H9 (cell line): ENCODE measurements around the gene PRDX1. TPM values are rescaled to one million over a fixed set of nuclear protein-coding genes. Genes with fewer than 3 reads are reported as not detected.
A peak's percentile ranks its signal among the peaks of the same experiment; 100 is the strongest.

Experiments used
- DNase-seq: peaks from one replicate; pipeline ENCODE4 v3.0.0-alpha.2; 2017
- H2AFZ ChIP-seq: one replicate; pipeline ENCODE4 v1.6.1; 2013; ENCODE audit warnings: mild to moderate bottlenecking, low read length, control low read depth, moderate library complexity
- H2AK5ac ChIP-seq: 2 replicates; pipeline ENCODE4 v1.6.1; 2013; ENCODE audit warnings: low read length, control low read depth, mixed read lengths; ENCODE audit not compliant: insufficient read length
- H2BK120ac ChIP-seq: one replicate; pipeline ENCODE4 v1.6.1; 2013; ENCODE audit warnings: low read depth, mild to moderate bottlenecking, low read length, control low read depth, inconsistent platforms; ENCODE audit not compliant: poor library complexity, severe bottlenecking
- H2BK12ac ChIP-seq: 2 replicates; pipeline ENCODE4 v1.6.1; 2013; ENCODE audit warnings: low read length, control low read depth, mixed read lengths, low read depth; ENCODE audit not compliant: insufficient read length
- H2BK15ac ChIP-seq: 2 replicates; pipeline ENCODE4 v1.6.1; 2013; ENCODE audit warnings: low read depth, low read length, control low read depth
- H2BK20ac ChIP-seq: one replicate; pipeline ENCODE4 v1.6.1; 2013; ENCODE audit warnings: low read depth, mild to moderate bottlenecking, low read length, control low read depth, inconsistent platforms; ENCODE audit not compliant: poor library complexity, severe bottlenecking
- H2BK5ac ChIP-seq: 2 replicates; pipeline ENCODE4 v1.6.1; 2013; ENCODE audit warnings: low read length, control low read depth, mixed read lengths; ENCODE audit not compliant: insufficient read length
- H3K14ac ChIP-seq: 2 replicates; pipeline ENCODE4 v1.6.1; 2013; ENCODE audit warnings: low read length, control low read depth; ENCODE audit not compliant: insufficient read depth
- H3K18ac ChIP-seq: 2 replicates; pipeline ENCODE4 v1.6.1; 2013; ENCODE audit warnings: low read depth, mild to moderate bottlenecking, mixed read lengths, low read length, control low read depth; ENCODE audit not compliant: insufficient read length
- H3K23ac ChIP-seq: 2 replicates; pipeline ENCODE4 v1.6.1; 2013; ENCODE audit warnings: low read length, control low read depth, mixed read lengths, low read depth; ENCODE audit not compliant: insufficient read length
- H3K23me2 ChIP-seq: 2 replicates; pipeline ENCODE4 v1.6.1; 2013; ENCODE audit warnings: low read depth, mild to moderate bottlenecking, mixed read lengths, low read length, control low read depth; ENCODE audit not compliant: insufficient read length, poor library complexity, severe bottlenecking
- H3K27ac ChIP-seq: 2 replicates; pipeline ENCODE4 v1.5.1; 2013; ENCODE audit warnings: low read length, control low read depth, mixed read lengths, low read depth; ENCODE audit not compliant: insufficient read length
- H3K27me3 ChIP-seq: 2 replicates; pipeline ENCODE4 v1.6.1; 2013; ENCODE audit warnings: low read length, control low read depth, inconsistent platforms; ENCODE audit not compliant: insufficient read depth
- H3K4ac ChIP-seq: 2 replicates; pipeline ENCODE4 v1.6.1; 2013; ENCODE audit warnings: low read depth, mild to moderate bottlenecking, control low read depth, inconsistent platforms, low read length, moderate library complexity
- H3K4me1 ChIP-seq: 2 replicates; pipeline ENCODE4 v1.6.1; 2013; ENCODE audit warnings: low read length, control low read depth, inconsistent platforms; ENCODE audit not compliant: insufficient read depth
- H3K4me2 ChIP-seq: 2 replicates; pipeline ENCODE4 v1.6.1; 2013; ENCODE audit warnings: low read length, control low read depth, mixed read lengths; ENCODE audit not compliant: insufficient read length, insufficient read depth
- H3K56ac ChIP-seq: 2 replicates; pipeline ENCODE4 v1.6.1; 2013; ENCODE audit warnings: low read depth, mild to moderate bottlenecking, mixed read lengths, low read length, control low read depth; ENCODE audit not compliant: insufficient read length
- H3K79me1 ChIP-seq: 2 replicates; pipeline ENCODE4 v1.6.1; 2013; ENCODE audit warnings: low read depth, mild to moderate bottlenecking, moderate library complexity, low read length, control low read depth, inconsistent platforms; ENCODE audit not compliant: insufficient read depth, poor library complexity, severe bottlenecking
- H3K79me2 ChIP-seq: 2 replicates; pipeline ENCODE4 v1.6.1; 2013; ENCODE audit warnings: low read length, control low read depth, inconsistent platforms; ENCODE audit not compliant: insufficient read depth
- H3K9ac ChIP-seq: 2 replicates; pipeline ENCODE4 v1.6.1; 2013; ENCODE audit warnings: low read length, control low read depth, mixed read lengths; ENCODE audit not compliant: insufficient read length; ENCODE audit errors: extremely low read depth
- H3K9me3 ChIP-seq: one replicate; pipeline ENCODE4 v1.6.1; 2013; ENCODE audit warnings: low read depth, low read length, inconsistent platforms; ENCODE audit not compliant: control insufficient read depth
- H3T11ph ChIP-seq: one replicate; pipeline ENCODE4 v1.6.1; 2013; ENCODE audit warnings: mild to moderate bottlenecking, low read length, control low read depth, inconsistent platforms
- H4K20me1 ChIP-seq: one replicate; pipeline ENCODE4 v1.6.1; 2013; ENCODE audit not compliant: control insufficient read depth, insufficient read length, insufficient read depth
- H4K5ac ChIP-seq: 2 replicates; pipeline ENCODE4 v1.6.1; 2013; ENCODE audit warnings: low read depth, mild to moderate bottlenecking, mixed read lengths, low read length, control low read depth; ENCODE audit not compliant: insufficient read length
- H4K8ac ChIP-seq: replicated peaks from 2 replicates; pipeline ENCODE4 v1.6.1; 2013; ENCODE audit warnings: low read length, control low read depth, mixed read lengths, low read depth; ENCODE audit not compliant: insufficient read length
- H4K91ac ChIP-seq: 2 replicates; pipeline ENCODE4 v1.6.1; 2013; ENCODE audit warnings: low read depth, mild to moderate bottlenecking, moderate library complexity, mixed read lengths, low read length, control low read depth; ENCODE audit not compliant: insufficient read length
- H3K27ac Mint-ChIP-seq, 3 experiments: 2 replicates in 2 of 3; 3 replicates in 1 of 3; pipeline ENCODE4 v1.8.0; 2020 to 2021; ENCODE audit warnings: mixed read lengths in 3 of 3, mild to moderate bottlenecking in 1 of 3, moderate library complexity in 1 of 3
- H3K27me3 Mint-ChIP-seq: 2 replicates; pipeline ENCODE4 v1.8.0; 2021; ENCODE audit warnings: low read depth, mild to moderate bottlenecking, moderate library complexity, mixed read lengths
- H3K36me3 Mint-ChIP-seq, 3 experiments: 2 replicates in 2 of 3; 3 replicates in 1 of 3; pipeline ENCODE4 v1.8.0; 2020 to 2021; ENCODE audit warnings: low read depth in 3 of 3, mixed read lengths in 3 of 3; ENCODE audit not compliant: insufficient read depth in 1 of 3
- H3K4me1 Mint-ChIP-seq, 2 experiments: 2 replicates each; pipeline ENCODE4 v1.8.0; 2020; ENCODE audit warnings: mixed read lengths in 2 of 2
- H3K4me3 Mint-ChIP-seq, 2 experiments: 2 replicates in 1 of 2; 3 replicates in 1 of 2; pipeline ENCODE4 v1.8.0; 2020 to 2021; ENCODE audit warnings: mild to moderate bottlenecking in 2 of 2, mixed read lengths in 2 of 2, moderate library complexity in 1 of 2
- H3K9me3 Mint-ChIP-seq, 2 experiments: 2 replicates in 1 of 2; 3 replicates in 1 of 2; pipeline ENCODE4 v1.8.0; 2020; ENCODE audit warnings: mild to moderate bottlenecking in 2 of 2, mixed read lengths in 2 of 2, moderate library complexity in 1 of 2
- WGBS: extraction: QIAGEN DNeasy Blood & Tissue Kit; methylation state at CpG from one replicate; pipeline ENCODE4 v1.1.7; 2013; ENCODE audit warnings: missing lambda C conversion rate, low lambda C conversion rate, mixed read lengths; ENCODE audit not compliant: insufficient read length; ENCODE audit errors: extremely low coverage; 5-methylcytosine and 5-hydroxymethylcytosine counted together
- total RNA-seq: library from RNA; stranded (reverse); gene quantifications from 2 replicates; pipeline ENCODE4 v1.2.1, GENCODE V29; 2021
- TF ChIP-seq, protein P1 (sequence below): fragments of 200-600 bp; sonication (generic); conservative IDR thresholded peaks from 3 replicates; pipeline ENCODE4 v1.8.0; 2021; ENCODE audit warnings: antibody characterized with exemption, mild to moderate bottlenecking

The PRDX1 gene
- total RNA-seq, 1 experiment from 2014 or later, result 1,003 TPM

DNA sequence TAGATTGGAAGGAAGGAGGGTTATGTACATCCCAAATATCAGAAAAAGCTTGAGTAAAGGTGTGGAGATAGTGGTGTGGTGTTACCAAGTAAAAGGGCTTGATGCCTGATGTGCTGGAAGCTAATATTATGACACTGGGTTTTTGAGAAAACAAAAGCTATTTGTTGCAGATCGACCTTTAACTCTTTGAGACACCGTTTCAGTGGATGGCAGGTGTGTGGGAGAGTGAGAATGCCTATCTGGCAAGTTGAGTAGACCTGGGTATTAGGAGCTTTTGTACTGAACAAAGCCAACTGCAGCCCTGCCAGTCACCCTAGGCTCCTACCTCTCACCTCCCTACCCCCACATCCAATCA lies 20.2 kb downstream of the PRDX1 start:
- Mint-ChIP-seq H3K9me3 (peaks cover 7 to 9% of the 10 kb centered on the region in 2 experiments; a peak in 4 of 5 replicates), H3K4me3 (peak overlapping the region; percentile 92 to 96), H3K27ac (peak overlapping the region in 1 of 3 experiments; percentile 70; a peak in 1 of 7 replicates), H3K4me1 (peaks cover 20 to 28% of the 10 kb centered on the region in 2 experiments), H3K36me3 (peaks cover 2 to 9% (median 7%) of the 10 kb centered on the region in 3 experiments; a peak in 6 of 7 replicates), H3K27me3 (no peaks in the 10 kb centered on the region)
- H4K5ac ChIP-seq, result no peak overlapping the region
- H3K4me2 ChIP-seq, result peak overlapping the region; percentile 66
- no peak overlapping the region for H3K27ac ChIP-seq
- H4K8ac ChIP-seq, result no peak overlapping the region
- no peak overlapping the region for H2AFZ ChIP-seq
- H3K4ac ChIP-seq, result no peak overlapping the region
- H3K23ac ChIP-seq, result no peak overlapping the region
- no peaks in the 10 kb centered on the region for H3K79me1 ChIP-seq
- H2BK5ac ChIP-seq, result no peak overlapping the region
- H2BK12ac ChIP-seq, result no peak overlapping the region
- H2BK20ac ChIP-seq, result no peak overlapping the region
- no CpG with 5 or more reads among the region's 2 CpGs for WGBS
- H4K20me1 ChIP-seq, result no peaks in the 10 kb centered on the region
- DNase-seq, result no peak
- H3K56ac ChIP-seq, result no peak overlapping the region
- H3K18ac ChIP-seq, result no peak overlapping the region
- no peak overlapping the region for H2BK120ac ChIP-seq
- no peak overlapping the region for H3T11ph ChIP-seq
- H3K79me2 ChIP-seq, result no peaks in the 10 kb centered on the region
- no peak overlapping the region for H4K91ac ChIP-seq
- H3K23me2 ChIP-seq, result peaks cover 6% of the 10 kb centered on the region
- TF ChIP-seq, protein P1, sequence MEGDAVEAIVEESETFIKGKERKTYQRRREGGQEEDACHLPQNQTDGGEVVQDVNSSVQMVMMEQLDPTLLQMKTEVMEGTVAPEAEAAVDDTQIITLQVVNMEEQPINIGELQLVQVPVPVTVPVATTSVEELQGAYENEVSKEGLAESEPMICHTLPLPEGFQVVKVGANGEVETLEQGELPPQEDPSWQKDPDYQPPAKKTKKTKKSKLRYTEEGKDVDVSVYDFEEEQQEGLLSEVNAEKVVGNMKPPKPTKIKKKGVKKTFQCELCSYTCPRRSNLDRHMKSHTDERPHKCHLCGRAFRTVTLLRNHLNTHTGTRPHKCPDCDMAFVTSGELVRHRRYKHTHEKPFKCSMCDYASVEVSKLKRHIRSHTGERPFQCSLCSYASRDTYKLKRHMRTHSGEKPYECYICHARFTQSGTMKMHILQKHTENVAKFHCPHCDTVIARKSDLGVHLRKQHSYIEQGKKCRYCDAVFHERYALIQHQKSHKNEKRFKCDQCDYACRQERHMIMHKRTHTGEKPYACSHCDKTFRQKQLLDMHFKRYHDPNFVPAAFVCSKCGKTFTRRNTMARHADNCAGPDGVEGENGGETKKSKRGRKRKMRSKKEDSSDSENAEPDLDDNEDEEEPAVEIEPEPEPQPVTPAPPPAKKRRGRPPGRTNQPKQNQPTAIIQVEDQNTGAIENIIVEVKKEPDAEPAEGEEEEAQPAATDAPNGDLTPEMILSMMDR, result no peak
- no peaks in the 10 kb centered on the region for H3K27me3 ChIP-seq
- H3K14ac ChIP-seq, result no peak overlapping the region
- no peak overlapping the region for H3K9ac ChIP-seq
- H2BK15ac ChIP-seq, result no peak overlapping the region
- no peaks in the 10 kb centered on the region for H3K9me3 ChIP-seq
- H2AK5ac ChIP-seq, result no peak overlapping the region
- peaks cover 8% of the 10 kb centered on the region for H3K4me1 ChIP-seq
